Measurements from ENCODE around the gene CNOT6.

- TF ChIP-seq CTCF (conservative IDR thresholded peaks at IDR 0.05) (no peak), ZFX (IDR thresholded peaks at IDR 0.05) (no peak)
Measured at GRCh38 chr5:180494060-180494509, at the start of gene CNOT6.
